Neural progenitor cell (in vitro differentiated cells): ENCODE results near the gene DYNC1I2.

Experiments used
- CTCF ChIP-seq: fragments of 200-600 bp; sonication (generic); IDR thresholded peaks from 2 replicates; pipeline ENCODE4 v1.5.1; 2017; ENCODE audit warnings: antibody characterized with exemption, mild to moderate bottlenecking
- EZH2 ChIP-seq: fragments of 200-600 bp; sonication (generic); IDR thresholded peaks from 2 replicates; pipeline ENCODE4 v1.6.1; 2017; ENCODE audit warnings: antibody characterized with exemption, mild to moderate bottlenecking, moderate library complexity
- EZH2phosphoT487 ChIP-seq: fragments of 200-600 bp; sonication (generic); IDR thresholded peaks from 2 replicates; pipeline ENCODE4 v1.6.1; 2017; ENCODE audit warnings: antibody characterized with exemption

DNA sequence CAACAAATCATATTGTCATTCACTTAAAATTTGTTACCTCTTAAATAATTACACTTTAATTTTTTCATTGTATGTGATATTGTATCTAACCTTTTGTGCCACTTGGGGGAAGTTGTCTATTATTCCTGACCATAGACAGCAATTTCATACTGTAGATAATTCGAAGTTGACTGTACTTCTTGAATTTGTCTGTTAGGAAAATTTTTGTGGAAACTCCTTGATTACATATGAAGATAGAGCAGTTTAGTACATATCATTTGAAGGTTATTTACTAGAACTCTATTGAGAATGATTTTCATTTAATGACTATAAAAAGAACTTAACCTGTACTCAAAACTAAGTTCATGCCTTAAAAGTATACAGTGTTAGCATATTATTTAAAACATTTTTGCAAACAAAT is 5.1 kb downstream of the DYNC1I2 start:
- TF ChIP-seq CTCF = no peak
- no peak for TF ChIP-seq EZH2
- TF ChIP-seq EZH2phosphoT487 = no peak
